ENCODE results near the gene SIK3.
A peak's percentile ranks its signal among the peaks of the same experiment; 100 is the strongest.
"Not testable (repeated sequence)": the region's sequence is repeated elsewhere in the genome, so short reads cannot be mapped to it uniquely, and the experiment has no call there.

SIK3 gene

GRCh38 chr11:117045956-117046355 lies 52.3 kb downstream of the SIK3 start:
- no peak for DNase-seq (ENCODE audit: low read depth)

- no peak for DNase-seq (ENCODE audit: low read depth)
Observed at GRCh38 chr11:117045196-117045595, 53.0 kb downstream of the SIK3 start.

GRCh38 chr11:117044287-117045035 lies 53.8 kb downstream of the SIK3 start:
- DNase-seq (ENCODE audit: low read depth) = no peak

GRCh38 chr11:117042689-117043088 lies 55.5 kb downstream of the SIK3 start:
- no peak for DNase-seq (ENCODE audit: low read depth)

- DNase-seq (ENCODE audit: low read depth) = no peak
Observed at GRCh38 chr11:117039900-117040299, 58.3 kb downstream of the SIK3 start.

- DNase-seq (ENCODE audit: low read depth) = no peak
Observed at GRCh38 chr11:117039270-117039669, 59.0 kb downstream of the SIK3 start.

GRCh38 chr11:117037975-117038350 lies 60.3 kb downstream of the SIK3 start:
- no peak for DNase-seq (ENCODE audit: low read depth)

GRCh38 chr11:117037279-117037974 lies 60.8 kb downstream of the SIK3 start:
- DNase-seq (ENCODE audit: low read depth) = no peak

- DNase-seq (ENCODE audit: low read depth) = no peak
Observed at GRCh38 chr11:117034901-117035300, 63.3 kb downstream of the SIK3 start.

- DNase-seq (ENCODE audit: low read depth) = peak; percentile 43
Observed at GRCh38 chr11:117026593-117027330, 71.5 kb downstream of the SIK3 start.

GRCh38 chr11:117023707-117024106 lies 74.5 kb downstream of the SIK3 start:
- not testable (repeated sequence) for DNase-seq (ENCODE audit: low read depth)

- DNase-seq (ENCODE audit: low read depth) = no peak
Observed at GRCh38 chr11:117023178-117023577, 75.0 kb downstream of the SIK3 start.

- no peak for DNase-seq (ENCODE audit: low read depth)
Observed at GRCh38 chr11:117022526-117022925, 75.7 kb downstream of the SIK3 start.

GRCh38 chr11:117020869-117021564 lies 77.2 kb downstream of the SIK3 start:
- no peak for DNase-seq (ENCODE audit: low read depth)

- DNase-seq (ENCODE audit: low read depth) = no peak
Observed at GRCh38 chr11:117020287-117020686, 77.9 kb downstream of the SIK3 start.

- no peak for DNase-seq (ENCODE audit: low read depth)
Observed at GRCh38 chr11:117019871-117020270, 78.4 kb downstream of the SIK3 start.

GRCh38 chr11:117017456-117017855 lies 80.8 kb downstream of the SIK3 start:
- no peak for DNase-seq (ENCODE audit: low read depth)

GRCh38 chr11:117016747-117017146 lies 81.5 kb downstream of the SIK3 start:
- no peak for DNase-seq (ENCODE audit: low read depth)

GRCh38 chr11:117016246-117016645 lies 82.0 kb downstream of the SIK3 start:
- no peak for DNase-seq (ENCODE audit: low read depth)

- DNase-seq (ENCODE audit: low read depth) = no peak
Observed at GRCh38 chr11:117011541-117011898, 86.7 kb downstream of the SIK3 start.

- peak; percentile 98 for DNase-seq (ENCODE audit: low read depth)
Observed at GRCh38 chr11:117010808-117011540, 87.3 kb downstream of the SIK3 start.

Data from GM04503 (cell line).